Activated CD4-positive, CD25-positive, alpha-beta regulatory T cell (primary cell): ENCODE measurements around the gene HSD17B7.
"Not testable (repeated sequence)": the region's sequence is repeated elsewhere in the genome, so short reads cannot be mapped to it uniquely, and the experiment has no call there.

Source experiments
- DNase-seq, 4 experiments: peaks; one replicate each; lab custom pipeline; 2025; lab: John Stamatoyannopoulos, UW

Gene HSD17B7, protein sequence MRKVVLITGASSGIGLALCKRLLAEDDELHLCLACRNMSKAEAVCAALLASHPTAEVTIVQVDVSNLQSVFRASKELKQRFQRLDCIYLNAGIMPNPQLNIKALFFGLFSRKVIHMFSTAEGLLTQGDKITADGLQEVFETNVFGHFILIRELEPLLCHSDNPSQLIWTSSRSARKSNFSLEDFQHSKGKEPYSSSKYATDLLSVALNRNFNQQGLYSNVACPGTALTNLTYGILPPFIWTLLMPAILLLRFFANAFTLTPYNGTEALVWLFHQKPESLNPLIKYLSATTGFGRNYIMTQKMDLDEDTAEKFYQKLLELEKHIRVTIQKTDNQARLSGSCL

GRCh38 chr1:162790303-162790984 lies at the start of gene HSD17B7:
HSD17B7 (plus strand) TSS chr1:162790702; CDS start chr1:162790801, 99 bp downstream.
- peak; percentile 12 to 30 (median 28) for DNase-seq

- DNase-seq, result no peak
Observed at GRCh38 chr1:162740755-162741154, 49.7 kb upstream of the HSD17B7 start.

GRCh38 chr1:162741574-162741973 lies 48.9 kb upstream of the HSD17B7 start:
- no peak for DNase-seq

- DNase-seq, result not testable (repeated sequence)
Observed at GRCh38 chr1:162746264-162746942, 44.1 kb upstream of the HSD17B7 start.

GRCh38 chr1:162753001-162753658 lies 37.4 kb upstream of the HSD17B7 start:
- DNase-seq, result no peak

- DNase-seq, result no peak
Observed at GRCh38 chr1:162753998-162754585, 36.4 kb upstream of the HSD17B7 start.

- no peak for DNase-seq
Observed at GRCh38 chr1:162755306-162755705, 35.2 kb upstream of the HSD17B7 start.

GRCh38 chr1:162756523-162756922 lies 34.0 kb upstream of the HSD17B7 start:
- DNase-seq, result no peak

DNA sequence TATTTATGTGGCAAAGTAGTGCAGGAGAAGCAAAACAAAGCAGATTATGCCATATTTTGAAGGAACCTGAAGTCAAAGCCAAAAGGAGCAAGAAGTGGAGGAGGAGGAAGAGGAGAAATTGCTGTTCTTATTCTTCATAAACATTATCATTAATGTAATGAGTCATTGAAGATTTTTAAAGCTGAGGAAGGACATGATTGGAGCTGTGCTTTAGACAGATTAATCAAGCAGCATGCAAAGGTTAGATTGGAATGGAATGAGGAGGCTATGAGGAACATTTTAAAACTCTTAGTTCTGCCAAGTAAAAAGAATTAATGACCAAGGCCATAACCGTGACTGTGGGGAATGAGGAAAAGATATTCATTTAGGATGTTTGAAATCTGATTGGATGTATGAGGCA lies 33.0 kb upstream of the HSD17B7 start:
- DNase-seq, result no peak

- no peak for DNase-seq
Observed at GRCh38 chr1:162765788-162766187, 24.7 kb upstream of the HSD17B7 start.

GRCh38 chr1:162772571-162773154 lies 17.8 kb upstream of the HSD17B7 start:
- no peak for DNase-seq

GRCh38 chr1:162774007-162774406 lies 16.5 kb upstream of the HSD17B7 start:
- DNase-seq, result no peak

DNA sequence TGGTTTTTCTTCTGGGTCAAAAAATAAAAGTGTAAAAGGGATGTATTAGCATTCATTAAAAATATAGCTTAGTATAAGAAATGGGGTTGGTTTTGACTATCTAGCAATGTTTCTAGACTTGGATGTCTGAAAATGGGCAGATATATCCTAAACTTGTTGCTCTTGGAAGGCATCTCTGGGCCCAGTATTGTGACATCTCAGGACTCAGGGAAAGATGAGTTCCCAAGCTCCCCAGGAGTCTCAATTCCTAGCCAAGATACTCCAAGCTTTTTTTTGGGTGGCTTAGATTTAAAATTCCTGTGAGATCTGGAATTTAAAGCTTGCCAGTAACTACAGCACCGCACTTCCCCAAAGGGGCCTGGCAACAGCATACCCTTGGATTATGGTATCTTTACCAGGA lies 11.5 kb upstream of the HSD17B7 start:
- DNase-seq, result no peak

DNA sequence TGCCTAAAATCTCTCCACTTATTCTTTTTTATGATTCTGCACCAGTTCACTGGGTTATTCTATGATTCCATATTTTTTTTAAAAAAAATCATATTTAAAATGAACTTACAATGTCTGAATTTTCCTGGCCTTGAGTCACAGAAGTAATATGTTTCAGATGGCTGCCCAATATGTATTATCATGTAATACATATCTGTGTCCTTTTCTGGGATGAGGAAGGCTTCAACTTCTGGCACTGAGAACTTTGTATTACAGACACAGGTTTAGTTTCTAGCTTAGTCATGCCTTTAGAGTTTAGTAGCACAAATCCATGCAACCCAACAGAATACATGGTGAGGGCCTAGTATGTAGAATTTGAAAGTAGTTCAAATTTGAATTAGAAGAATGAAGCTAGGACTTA lies 7.8 kb upstream of the HSD17B7 start:
- DNase-seq, result no peak

DNA sequence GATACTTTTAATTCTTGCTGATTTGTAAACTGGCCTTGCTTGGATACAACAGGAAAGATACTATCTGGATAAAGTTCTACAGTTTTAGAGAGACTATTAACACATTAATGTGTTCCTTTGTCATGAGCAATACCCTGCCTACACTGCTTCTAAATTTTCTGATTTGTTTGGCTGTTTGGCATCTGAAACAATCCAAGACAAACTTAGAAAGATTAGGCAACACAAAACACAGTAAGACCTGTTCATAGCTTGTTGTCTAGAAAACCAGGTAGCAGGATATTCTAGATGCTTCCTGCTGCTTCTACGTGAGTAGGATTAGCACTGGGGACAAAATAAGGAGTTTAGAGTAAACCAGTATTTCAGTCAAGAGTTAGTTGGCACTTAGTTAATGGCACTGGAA lies 5.6 kb upstream of the HSD17B7 start:
- DNase-seq, result not testable (repeated sequence)

GRCh38 chr1:162788783-162789182 lies 1.7 kb upstream of the HSD17B7 start:
- not testable (repeated sequence) for DNase-seq

DNA sequence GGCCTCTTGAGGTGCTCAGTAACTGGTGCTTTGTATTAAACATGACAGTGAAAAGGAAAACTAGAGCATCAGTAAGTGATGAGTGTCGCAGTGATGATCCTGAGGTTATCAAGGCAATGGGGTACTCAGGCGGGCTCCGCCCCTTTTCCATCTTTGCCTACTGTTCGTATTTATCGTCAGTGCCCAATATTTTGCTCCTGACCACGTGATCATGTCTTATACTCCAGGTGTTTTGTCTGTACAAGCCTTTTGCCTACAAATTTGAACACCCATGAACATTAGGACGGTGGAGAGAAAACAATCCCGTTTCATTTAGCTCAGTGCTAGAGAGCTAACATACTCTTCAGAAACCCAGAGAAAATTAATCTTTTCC lies 469 bp downstream of the HSD17B7 start:
- DNase-seq, result not testable (repeated sequence)

DNA sequence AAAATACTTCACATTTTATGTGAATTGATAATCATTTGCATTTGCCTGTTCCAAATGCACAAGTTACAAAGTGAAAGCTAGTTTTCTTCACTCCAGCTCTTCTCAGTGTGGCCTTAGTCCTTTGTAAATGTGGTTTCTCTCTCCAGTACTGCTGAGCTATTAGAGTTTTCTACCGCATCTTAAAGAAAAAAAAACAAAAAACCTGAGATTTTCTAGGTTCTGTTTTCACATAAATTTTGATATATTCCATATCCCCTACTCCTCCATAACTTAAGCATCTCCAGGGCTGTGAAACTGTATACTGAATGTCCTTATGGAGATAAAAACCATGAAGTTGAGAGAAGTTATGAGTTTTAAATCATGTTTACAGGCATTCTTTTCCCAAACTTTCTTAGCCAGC lies 3.8 kb downstream of the HSD17B7 start:
- not testable (repeated sequence) for DNase-seq

DNA sequence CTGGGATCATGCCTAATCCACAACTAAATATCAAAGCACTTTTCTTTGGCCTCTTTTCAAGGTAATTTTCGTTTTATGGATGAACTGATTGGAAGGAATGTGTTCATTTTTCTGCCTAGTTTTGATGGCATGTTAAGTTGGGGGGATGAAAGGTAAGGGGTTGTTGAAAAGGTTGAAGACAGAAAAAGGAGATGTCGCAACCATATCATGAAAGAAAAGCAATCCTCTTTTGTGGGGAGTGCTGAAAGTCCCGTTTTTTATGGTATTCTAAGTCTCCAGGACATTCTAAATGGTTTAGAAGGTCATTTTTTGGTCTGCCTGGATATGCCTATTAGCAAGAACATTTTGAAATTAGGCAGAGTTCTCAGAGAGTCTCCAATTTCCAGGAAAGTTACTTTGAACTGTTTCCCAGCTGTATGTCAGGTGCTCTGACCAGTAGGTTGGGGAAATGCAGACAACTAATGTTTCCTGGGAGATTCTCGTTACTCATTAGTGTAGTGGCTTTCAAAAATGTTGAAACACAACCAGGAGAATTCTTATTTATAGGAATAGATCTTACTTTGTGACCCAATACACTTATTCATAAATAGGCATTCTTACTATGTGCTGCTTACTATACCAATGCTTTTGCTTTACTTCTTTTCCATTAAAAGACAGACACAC lies 6.2 kb downstream of the HSD17B7 start:
- DNase-seq, result not testable (repeated sequence)

GRCh38 chr1:162799995-162800830 lies 9.7 kb downstream of the HSD17B7 start:
- DNase-seq, result not testable (repeated sequence)
